SK-N-MC (cell line): ENCODE results near the gene NRP2.

Experiments
- DNase-seq: peaks from one replicate; pipeline ENCODE4 v3.0.0-alpha.2; 2011; ENCODE audit warnings: low read depth, low spot score
- H3K27ac ChIP-seq: fragments of 200-600 bp; sonication (generic); 2 replicates; pipeline ENCODE4 v1.5.1; 2016; ENCODE audit warnings: mixed run types
- H3K36me3 ChIP-seq: fragments of 200-600 bp; sonication (generic); 2 replicates; pipeline ENCODE4 v1.6.1; 2017; ENCODE audit warnings: antibody characterized with exemption, low read length, mixed read lengths; ENCODE audit not compliant: insufficient read depth
- H3K4me3 ChIP-seq: fragments of 200-600 bp; sonication (generic); 2 replicates; pipeline ENCODE4 v1.5.1; 2016
- H3K9ac ChIP-seq: fragments of 200-600 bp; sonication (generic); 2 replicates; pipeline ENCODE4 v1.8.0; 2017; ENCODE audit warnings: mixed run types, mixed read lengths; ENCODE audit not compliant: insufficient read length
- H3K9me3 ChIP-seq: fragments of 200-600 bp; sonication (generic); 2 replicates; pipeline ENCODE4 v1.6.1; 2017; ENCODE audit warnings: low read depth, mild to moderate bottlenecking, antibody characterized with exemption, low read length, moderate library complexity, mixed read lengths
- EZH2 ChIP-seq: fragments of 200-600 bp; sonication (generic); IDR thresholded peaks from one replicate; pipeline ENCODE4 v1.6.1; 2017; ENCODE audit warnings: antibody characterized with exemption
- FOXP2 ChIP-seq: optimal IDR thresholded peaks from 2 replicates; pipeline ENCODE3; 2011; ENCODE audit warnings: mild to moderate bottlenecking, moderate library complexity; ENCODE audit not compliant: insufficient read depth; ENCODE audit errors: extremely low read length, control extremely low read depth
- POLR2AphosphoS5 ChIP-seq: IDR thresholded peaks from 2 replicates; pipeline ENCODE4 v1.6.1; 2012; ENCODE audit warnings: mild to moderate bottlenecking, low read depth, low read length, borderline replicate concordance

NRP2 gene

DNA sequence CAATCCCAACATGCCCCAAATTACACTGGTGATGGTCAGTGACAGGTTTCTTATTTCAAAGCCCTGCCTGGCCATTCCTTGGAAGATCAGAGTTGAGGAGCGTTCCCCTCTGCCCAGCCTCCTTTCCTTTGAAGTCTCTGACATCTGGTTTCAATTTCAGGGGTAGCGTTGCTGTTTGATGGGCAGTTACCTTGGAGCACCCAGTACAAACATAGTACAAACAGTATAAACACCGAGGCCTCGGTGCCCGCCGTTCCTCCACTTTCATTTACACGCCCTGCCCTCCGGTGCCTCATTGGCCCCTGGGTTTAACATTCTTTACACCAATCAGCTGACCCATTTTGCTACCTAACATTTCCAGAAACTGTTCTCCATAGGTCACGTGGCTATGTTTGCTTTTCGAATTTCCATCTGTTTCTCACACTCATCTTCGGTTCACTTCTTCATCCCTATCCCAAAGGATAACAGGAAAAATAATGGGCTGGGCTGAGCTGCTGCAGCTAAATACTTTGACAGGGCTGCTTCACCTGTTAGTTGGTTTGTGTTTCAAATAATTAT is 65.6 kb downstream of the NRP2 start:
- Histone ChIP-seq H3K4me3 (no peak overlapping the region), H3K36me3 (no peaks in the 10 kb centered on the region), H3K27ac (no peak overlapping the region), H3K9me3 (no peaks in the 10 kb centered on the region), H3K9ac (no peak overlapping the region)
- TF ChIP-seq FOXP2 = no peak
- TF ChIP-seq EZH2 = no peak
- no peak for TF ChIP-seq POLR2AphosphoS5
- DNase-seq = no peak

- DNase-seq = no peak
- Histone ChIP-seq H3K36me3 (no peaks in the 10 kb centered on the region), H3K4me3 (no peak overlapping the region), H3K9ac (no peak overlapping the region), H3K27ac (no peak overlapping the region), H3K9me3 (no peaks in the 10 kb centered on the region)
- TF ChIP-seq EZH2 = no peak
- no peak for TF ChIP-seq POLR2AphosphoS5
- no peak for TF ChIP-seq FOXP2
Observed at GRCh38 chr2:205748639-205749038, 66.3 kb downstream of the NRP2 start.

- H3K9ac ChIP-seq = no peak overlapping the region
- no peaks in the 10 kb centered on the region for H3K9me3 ChIP-seq
- H3K36me3 ChIP-seq = no peaks in the 10 kb centered on the region
- TF ChIP-seq EZH2 (no peak), FOXP2 (no peak), POLR2AphosphoS5 (no peak)
- no peak overlapping the region for H3K4me3 ChIP-seq
- no peak overlapping the region for H3K27ac ChIP-seq
- no peak for DNase-seq
Observed at GRCh38 chr2:205749078-205749477, 66.8 kb downstream of the NRP2 start.

DNA sequence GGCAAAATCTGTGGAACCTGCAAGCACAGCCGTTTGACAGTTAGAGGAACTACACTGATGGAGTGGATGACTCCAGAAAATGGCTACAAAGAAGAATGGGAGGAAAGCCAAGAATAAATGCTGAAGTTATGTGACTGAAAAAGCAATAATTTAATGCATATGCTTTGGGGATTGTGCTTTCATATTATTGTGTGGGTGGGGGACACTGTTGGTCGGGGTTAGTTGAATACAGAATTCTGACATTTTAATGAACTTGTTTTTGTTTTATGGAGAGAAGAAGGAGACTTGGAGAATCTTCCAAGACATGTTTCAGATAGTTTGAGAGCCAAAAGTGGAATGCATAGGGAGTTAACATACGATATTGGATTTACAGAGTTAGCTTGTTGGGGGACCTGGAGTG is 68.5 kb downstream of the NRP2 start:
- Histone ChIP-seq H3K4me3 (no peak overlapping the region), H3K36me3 (no peaks in the 10 kb centered on the region), H3K9ac (no peak overlapping the region), H3K27ac (no peak overlapping the region), H3K9me3 (no peaks in the 10 kb centered on the region)
- TF ChIP-seq FOXP2 (no peak), POLR2AphosphoS5 (no peak), EZH2 (no peak)
- no peak for DNase-seq

- Histone ChIP-seq H3K36me3 (no peaks in the 10 kb centered on the region), H3K9me3 (no peaks in the 10 kb centered on the region), H3K4me3 (no peak overlapping the region), H3K9ac (no peak overlapping the region), H3K27ac (no peak overlapping the region)
- TF ChIP-seq EZH2 (no peak), POLR2AphosphoS5 (no peak), FOXP2 (no peak)
- no peak for DNase-seq
Observed at GRCh38 chr2:205751569-205752031, 69.3 kb downstream of the NRP2 start.

- no peak overlapping the region for H3K9ac ChIP-seq
- no peaks in the 10 kb centered on the region for H3K9me3 ChIP-seq
- no peaks in the 10 kb centered on the region for H3K36me3 ChIP-seq
- H3K27ac ChIP-seq = no peak overlapping the region
- no peak overlapping the region for H3K4me3 ChIP-seq
- TF ChIP-seq EZH2 (no peak), FOXP2 (no peak), POLR2AphosphoS5 (no peak)
- no peak for DNase-seq
Observed at GRCh38 chr2:205752296-205752820, 70.1 kb downstream of the NRP2 start.

GRCh38 chr2:205752924-205753323 is 70.6 kb downstream of the NRP2 start:
- Histone ChIP-seq H3K9ac (no peak overlapping the region), H3K4me3 (no peak overlapping the region)
- TF ChIP-seq EZH2 (no peak), POLR2AphosphoS5 (no peak), FOXP2 (no peak)

DNA sequence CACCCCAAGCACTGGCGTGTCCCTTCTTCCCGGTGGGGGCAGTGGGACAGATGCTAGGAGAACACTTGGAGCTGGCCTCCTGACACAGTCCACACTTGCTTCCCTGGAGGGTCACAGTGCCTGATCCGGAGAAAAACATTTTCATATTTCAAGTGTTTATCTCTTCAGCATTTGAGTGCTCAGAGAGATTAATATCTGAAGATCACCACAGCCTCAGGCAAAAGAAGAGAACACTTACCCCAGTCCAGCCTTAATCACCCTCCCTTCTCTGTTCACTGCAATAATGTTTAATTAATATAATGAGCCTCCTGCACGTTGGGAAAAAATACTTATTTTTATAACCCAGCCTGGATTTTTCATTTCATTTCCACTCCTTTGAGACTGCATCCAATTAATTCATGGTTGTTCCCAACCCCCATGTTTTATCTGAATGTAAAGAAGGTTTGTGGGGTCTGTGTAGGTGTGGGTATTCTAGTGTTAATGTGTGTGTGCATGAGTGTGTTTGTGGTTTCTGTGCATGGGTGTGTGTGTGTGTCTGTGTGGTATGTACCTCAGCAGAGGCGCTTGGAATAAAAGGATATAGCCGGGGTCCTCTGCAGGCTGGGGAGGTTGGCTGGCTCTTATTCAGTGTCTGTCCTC is 72.1 kb downstream of the NRP2 start:
- Histone ChIP-seq H3K27ac (no peak overlapping the region), H3K4me3 (no peak overlapping the region), H3K36me3 (no peaks in the 10 kb centered on the region), H3K9ac (no peak overlapping the region), H3K9me3 (no peaks in the 10 kb centered on the region)
- DNase-seq = no peak
- TF ChIP-seq POLR2AphosphoS5 (no peak), EZH2 (no peak)

More at GRCh38 chr2:205752924-205753323, 70.6 kb downstream of the NRP2 start:
- no peak overlapping the region for H3K27ac ChIP-seq
- no peaks in the 10 kb centered on the region for H3K9me3 ChIP-seq
- no peaks in the 10 kb centered on the region for H3K36me3 ChIP-seq
- no peak for DNase-seq

DNA sequence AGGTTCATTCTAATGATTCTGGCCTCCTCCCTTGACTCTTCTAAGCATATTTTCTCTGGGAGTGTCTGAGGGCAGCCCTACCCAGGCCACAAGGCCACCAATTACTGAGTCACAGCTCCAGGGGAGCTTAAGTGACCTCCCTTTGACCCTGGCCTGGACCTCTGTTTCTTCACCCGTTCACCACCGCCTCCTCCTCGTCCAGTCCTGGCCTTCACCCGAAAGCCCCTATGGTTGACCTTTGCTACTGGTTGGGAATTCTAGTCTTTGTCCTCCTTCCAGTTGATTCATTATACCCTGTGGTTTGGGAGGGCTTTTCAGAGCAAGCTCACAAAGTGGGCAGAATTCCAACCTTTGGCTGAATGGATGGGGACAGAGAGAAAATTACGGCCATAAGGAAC is 72.6 kb downstream of the NRP2 start:
- Histone ChIP-seq H3K9ac (no peak overlapping the region), H3K9me3 (no peaks in the 10 kb centered on the region), H3K4me3 (no peak overlapping the region), H3K36me3 (no peaks in the 10 kb centered on the region), H3K27ac (no peak overlapping the region)
- no peak for DNase-seq
- TF ChIP-seq EZH2 (no peak), FOXP2 (no peak), POLR2AphosphoS5 (no peak)
